Mesenchymal stem cell (in vitro differentiated cells and primary cell): ENCODE measurements around the gene APCDD1. TPM values are rescaled to one million over a fixed set of nuclear protein-coding genes. Genes with fewer than 3 reads are reported as not detected.

ENCODE experiments used
- DNase-seq: peaks from one replicate; pipeline ENCODE4 v3.0.0-alpha.2; 2013
- H2AFZ ChIP-seq: one replicate; pipeline ENCODE4 v1.6.1; 2013; ENCODE audit warnings: low read depth, mild to moderate bottlenecking, control low read depth, inconsistent platforms, low read length, moderate library complexity
- H2AK5ac ChIP-seq: 2 replicates; pipeline ENCODE4 v1.6.1; 2013; ENCODE audit warnings: low read length, moderate library complexity, mild to moderate bottlenecking, inconsistent platforms; ENCODE audit not compliant: severe bottlenecking
- H2BK120ac ChIP-seq: one replicate; pipeline ENCODE4 v1.6.1; 2013; ENCODE audit warnings: low read depth, mild to moderate bottlenecking, inconsistent platforms, low read length, moderate library complexity
- H2BK12ac ChIP-seq, 2 experiments: one replicate each; pipeline ENCODE4 v1.6.1; 2013; ENCODE audit warnings: inconsistent platforms in 2 of 2, low read length in 2 of 2, mild to moderate bottlenecking in 2 of 2, moderate library complexity in 2 of 2, control low read depth in 1 of 2
- H2BK15ac ChIP-seq: one replicate; pipeline ENCODE4 v1.6.1; 2013; ENCODE audit warnings: mild to moderate bottlenecking, low read depth, inconsistent platforms; ENCODE audit not compliant: poor library complexity, severe bottlenecking
- H2BK5ac ChIP-seq: 2 replicates; pipeline ENCODE4 v1.6.1; 2013; ENCODE audit warnings: low read depth, mild to moderate bottlenecking, low read length, control low read depth, inconsistent platforms; ENCODE audit not compliant: poor library complexity, severe bottlenecking
- H3K14ac ChIP-seq, 2 experiments: one replicate each; pipeline ENCODE4 v1.6.1; 2013; ENCODE audit warnings: inconsistent platforms in 2 of 2, low read length in 2 of 2, control low read depth in 1 of 2, mild to moderate bottlenecking in 1 of 2, moderate library complexity in 1 of 2
- H3K18ac ChIP-seq, 2 experiments: one replicate each; pipeline ENCODE4 v1.6.1; 2013; ENCODE audit warnings: inconsistent platforms in 2 of 2, low read length in 2 of 2, control low read depth in 1 of 2, low read depth in 1 of 2, mild to moderate bottlenecking in 1 of 2
- H3K23ac ChIP-seq, 2 experiments: one replicate each; pipeline ENCODE4 v1.6.1; 2013; ENCODE audit warnings: inconsistent platforms in 2 of 2, low read length in 2 of 2, mild to moderate bottlenecking in 2 of 2, moderate library complexity in 2 of 2, control low read depth in 1 of 2
- H3K27ac ChIP-seq: 2 replicates; pipeline ENCODE4 v1.5.1; 2013; ENCODE audit warnings: mild to moderate bottlenecking, moderate library complexity, low read length, control low read depth, inconsistent platforms; ENCODE audit not compliant: poor library complexity, severe bottlenecking
- H3K27me3 ChIP-seq, 2 experiments: 2 replicates each; pipeline versions ENCODE4 v1.6.1 to v1.7.0; 2013; ENCODE audit warnings: low read length in 2 of 2, mild to moderate bottlenecking in 2 of 2, moderate library complexity in 2 of 2, control low read depth in 1 of 2, inconsistent platforms in 1 of 2; ENCODE audit not compliant: control insufficient read depth in 1 of 2, insufficient read depth in 1 of 2
- H3K36me3 ChIP-seq, 2 experiments: 2 replicates each; pipeline versions ENCODE4 v1.6.1 to v1.7.0; 2013; ENCODE audit warnings: low read length in 2 of 2, control low read depth in 1 of 2, inconsistent platforms in 1 of 2, low read depth in 1 of 2, mild to moderate bottlenecking in 1 of 2; ENCODE audit not compliant: insufficient read depth in 2 of 2, control insufficient read depth in 1 of 2
- H3K4ac ChIP-seq, 2 experiments: one replicate each; pipeline ENCODE4 v1.6.1; 2013; ENCODE audit warnings: inconsistent platforms in 2 of 2, low read length in 2 of 2, mild to moderate bottlenecking in 2 of 2, moderate library complexity in 2 of 2, control low read depth in 1 of 2, low read depth in 1 of 2
- H3K4me1 ChIP-seq: 2 replicates; pipeline ENCODE4 v1.6.1; 2013; ENCODE audit warnings: low read depth, low read length, control low read depth; ENCODE audit not compliant: control insufficient read depth, insufficient read depth
- H3K4me2 ChIP-seq: 2 replicates; pipeline ENCODE4 v1.6.1; 2013; ENCODE audit warnings: low read length, mild to moderate bottlenecking, inconsistent platforms; ENCODE audit not compliant: poor library complexity, severe bottlenecking
- H3K4me3 ChIP-seq, 2 experiments: 2 replicates each; pipeline versions ENCODE4 v1.5.1 to v1.7.0; 2013; ENCODE audit warnings: low read length in 2 of 2, mild to moderate bottlenecking in 2 of 2, control low read depth in 1 of 2, low read depth in 1 of 2; ENCODE audit not compliant: insufficient read depth in 1 of 2
- H3K79me1 ChIP-seq: replicated peaks from 2 replicates; pipeline ENCODE4 v1.6.1; 2013; ENCODE audit warnings: mild to moderate bottlenecking, control low read depth, low read length, inconsistent platforms; ENCODE audit not compliant: poor library complexity, severe bottlenecking
- H3K9ac ChIP-seq: 2 replicates; pipeline ENCODE4 v1.7.0; 2013; ENCODE audit warnings: mild to moderate bottlenecking, low read length, moderate library complexity
- H3K9me3 ChIP-seq: 2 replicates; pipeline ENCODE4 v1.7.0; 2013; ENCODE audit warnings: mild to moderate bottlenecking, low read length; ENCODE audit not compliant: control insufficient read depth
- H4K8ac ChIP-seq: one replicate; pipeline ENCODE4 v1.6.1; 2013; ENCODE audit warnings: inconsistent platforms, mild to moderate bottlenecking, low read length, moderate library complexity
- H4K91ac ChIP-seq: one replicate; pipeline ENCODE4 v1.6.1; 2013; ENCODE audit warnings: mild to moderate bottlenecking, low read length, inconsistent platforms
- WGBS: methylation state at CpG from one replicate; pipeline ENCODE4 v1.1.7; 2013; ENCODE audit warnings: mixed read lengths; 5-methylcytosine and 5-hydroxymethylcytosine counted together
- polyA plus RNA-seq, 2 experiments: library from polyadenylated mRNA; stranded (reverse); fragments of 200-250 nt; gene quantifications; one replicate each; pipeline ENCODE4 v1.2.3, GENCODE V29; 2013

The APCDD1 gene
- polyA plus RNA-seq (2013, experiment 1 of 2): 19.1 TPM
- 20.6 TPM for polyA plus RNA-seq (2013, experiment 2 of 2)

GRCh38 chr18:10453806-10454680 lies at the start of gene APCDD1:
Gene APCDD1 (plus strand): TSS chr18:10454635. CDS start chr18:10454982, 347 bp downstream.
- Histone ChIP-seq H4K8ac (peak within 1 kb of the TSS; percentile 85), H3K23ac (peak within 1 kb of the TSS in 1 of 2 experiments; percentile 91), H3K79me1 (no peaks in the 10 kb centered on the region), H3K4ac (peak within 1 kb of the TSS; percentile 35 to 77), H2AK5ac (no peak within 1 kb of the TSS), H2BK5ac (no peak within 1 kb of the TSS), H2AFZ (peak within 1 kb of the TSS; percentile 76), H3K4me2 (peak within 1 kb of the TSS; percentile 88), H3K9me3 (no peaks in the 10 kb centered on the region), H2BK120ac (peak within 1 kb of the TSS; percentile 83), H3K36me3 (no peaks in the 10 kb centered on the region), H3K4me3 (peak within 1 kb of the TSS; percentile 44 to 84), H4K91ac (peak within 1 kb of the TSS; percentile 81), H3K9ac (peak within 1 kb of the TSS; percentile 74), H3K27me3 (peaks cover 30 to 70% of the 10 kb centered on the region in 2 experiments), H3K27ac (no peak within 1 kb of the TSS), H3K18ac (peak within 1 kb of the TSS; percentile 74 to 96), H2BK12ac (peak within 1 kb of the TSS; percentile 64 to 97), H3K4me1 (peaks cover 15% of the 10 kb centered on the region), H2BK15ac (peak within 1 kb of the TSS; percentile 86), H3K14ac (peak within 1 kb of the TSS in 1 of 2 experiments; percentile 86)
- WGBS: 23% methylated on average over 34 of the region's 64 CpGs
- DNase-seq: peak; percentile 53

GRCh38 chr18:10405014-10405493 lies 49.4 kb upstream of the APCDD1 start:
- no peaks in the 10 kb centered on the region for H3K79me1 ChIP-seq
- H2BK120ac ChIP-seq: no peak overlapping the region
- peaks cover 4% of the 10 kb centered on the region for H3K4me1 ChIP-seq
- H3K27ac ChIP-seq: no peak overlapping the region
- no peak overlapping the region for H4K91ac ChIP-seq
- peaks cover 3 to 39% of the 10 kb centered on the region in 2 experiments for H3K27me3 ChIP-seq
- no peak overlapping the region for H3K23ac ChIP-seq
- DNase-seq: no peak
- H4K8ac ChIP-seq: no peak overlapping the region
- peak overlapping the region in 1 of 2 experiments; percentile 30 for H3K18ac ChIP-seq
- no peaks in the 10 kb centered on the region for H3K9me3 ChIP-seq
- peak overlapping the region in 1 of 2 experiments; percentile 70 for H3K4me3 ChIP-seq
- no peak overlapping the region for H3K4ac ChIP-seq
- peak overlapping the region; percentile 70 for H3K9ac ChIP-seq
- no peak overlapping the region for H2AK5ac ChIP-seq
- no peak overlapping the region for H3K4me2 ChIP-seq
- WGBS: 73% methylated on average over 9 of the region's 10 CpGs
- no peak overlapping the region for H2AFZ ChIP-seq
- H3K14ac ChIP-seq: no peak overlapping the region
- no peak overlapping the region for H2BK5ac ChIP-seq
- H2BK12ac ChIP-seq: no peak overlapping the region
- H3K36me3 ChIP-seq: no peaks in the 10 kb centered on the region
- no peak overlapping the region for H2BK15ac ChIP-seq

- Histone ChIP-seq H3K4ac (no peak overlapping the region), H3K14ac (peak overlapping the region in 1 of 2 experiments; percentile 2), H3K9ac (no peak overlapping the region), H4K8ac (no peak overlapping the region), H3K27ac (no peak overlapping the region), H3K4me2 (no peak overlapping the region), H2BK15ac (no peak overlapping the region), H3K4me1 (peaks cover 7% of the 10 kb centered on the region), H3K23ac (no peak overlapping the region), H3K9me3 (no peaks in the 10 kb centered on the region), H3K18ac (no peak overlapping the region), H3K27me3 (peaks cover 3 to 45% of the 10 kb centered on the region in 2 experiments), H3K36me3 (no peaks in the 10 kb centered on the region), H2BK12ac (no peak overlapping the region), H2AFZ (no peak overlapping the region), H2BK5ac (no peak overlapping the region), H3K4me3 (no peak overlapping the region), H4K91ac (no peak overlapping the region), H2AK5ac (no peak overlapping the region), H3K79me1 (no peaks in the 10 kb centered on the region), H2BK120ac (no peak overlapping the region)
- DNase-seq: no peak
- 42% methylated on average over 16 of the region's 16 CpGs for WGBS
Measured at GRCh38 chr18:10405816-10406663, 48.4 kb upstream of the APCDD1 start.
